ENCODE results near the gene SUCLG2.
A peak's percentile ranks its signal among the peaks of the same experiment; 100 is the strongest.

Gene SUCLG2

GRCh38 chr3:67433109-67433508, 221.3 kb downstream of the SUCLG2 start:
- no peak for DNase-seq

GRCh38 chr3:67431887-67432286, 222.5 kb downstream of the SUCLG2 start:
- no peak for DNase-seq

GRCh38 chr3:67423722-67424121, 230.7 kb downstream of the SUCLG2 start:
- no peak for DNase-seq

GRCh38 chr3:67421912-67422311, 232.5 kb downstream of the SUCLG2 start:
- DNase-seq, result no peak

GRCh38 chr3:67419779-67420178, 234.6 kb downstream of the SUCLG2 start:
- no peak for DNase-seq

- no peak for DNase-seq
Measured at GRCh38 chr3:67419218-67419529, 235.2 kb downstream of the SUCLG2 start.

- peak; percentile 49 for DNase-seq
Measured at GRCh38 chr3:67418426-67419217, 235.8 kb downstream of the SUCLG2 start.

GRCh38 chr3:67416703-67417102, 237.7 kb downstream of the SUCLG2 start:
- peak; percentile 17 for DNase-seq

GRCh38 chr3:67415511-67415910, 238.9 kb downstream of the SUCLG2 start:
- peak; percentile 72 for DNase-seq

GRCh38 chr3:67414740-67415139, 239.7 kb downstream of the SUCLG2 start:
- no peak for DNase-seq

- DNase-seq, result no peak
Measured at GRCh38 chr3:67405193-67405592, 249.2 kb downstream of the SUCLG2 start.

- no peak for DNase-seq
Measured at GRCh38 chr3:67402873-67403272, 251.5 kb downstream of the SUCLG2 start.

- DNase-seq, result no peak
Measured at GRCh38 chr3:67401921-67402320, 252.5 kb downstream of the SUCLG2 start.

- DNase-seq, result no peak
Measured at GRCh38 chr3:67400476-67400875, 253.9 kb downstream of the SUCLG2 start.

- DNase-seq, result peak; percentile 12
Measured at GRCh38 chr3:67389176-67389575, 265.2 kb downstream of the SUCLG2 start.

GRCh38 chr3:67388738-67389137, 265.7 kb downstream of the SUCLG2 start:
- DNase-seq, result no peak

GRCh38 chr3:67386451-67386850, 268.0 kb downstream of the SUCLG2 start:
- DNase-seq, result no peak

- peak; percentile 55 for DNase-seq
Measured at GRCh38 chr3:67384760-67385397, 269.5 kb downstream of the SUCLG2 start.

- peak; percentile 19 for DNase-seq
Measured at GRCh38 chr3:67384016-67384415, 270.4 kb downstream of the SUCLG2 start.

- no peak for DNase-seq
Measured at GRCh38 chr3:67383379-67383778, 271.0 kb downstream of the SUCLG2 start.

GRCh38 chr3:67382536-67382935, 271.9 kb downstream of the SUCLG2 start:
- DNase-seq, result peak; percentile 52

- DNase-seq, result peak; percentile 25
Measured at GRCh38 chr3:67381667-67382272, 272.6 kb downstream of the SUCLG2 start.

GRCh38 chr3:67380118-67380517, 274.3 kb downstream of the SUCLG2 start:
- DNase-seq, result no peak

- DNase-seq, result no peak
Measured at GRCh38 chr3:67377299-67377698, 277.1 kb downstream of the SUCLG2 start.
